ENCODE data around the gene GLRX5.

The GLRX5 gene

GRCh38 chr14:95487669-95488084 is 47.2 kb upstream of the GLRX5 start:
- Histone ChIP-seq H4K20me1 (ENCODE audit: insufficient read depth, low read length) (no peaks in the 10 kb centered on the region), H3K27ac (ENCODE audit: low read length) (no peak overlapping the region), H2AFZ (ENCODE audit: low read depth, low read length) (no peak overlapping the region), H3K9me3 (ENCODE audit: insufficient read depth, low read length, severe bottlenecking) (no peaks in the 10 kb centered on the region), H3K4me3 (ENCODE audit: low read depth in 1 of 2, low read length in 2 of 2) (no peak overlapping the region), H3K79me2 (ENCODE audit: insufficient read depth, low read length) (no peaks in the 10 kb centered on the region), H3K27me3 (ENCODE audit: insufficient read depth, low read length, poor library complexity) (peaks cover 3% of the 10 kb centered on the region), H3K36me3 (ENCODE audit: insufficient read depth, low read length) (no peaks in the 10 kb centered on the region), H3K4me2 (ENCODE audit: insufficient read depth, low read length) (no peak overlapping the region), H3K9ac (ENCODE audit: low read depth, low read length) (no peak overlapping the region), H3K4me1 (ENCODE audit: insufficient read depth, low read length) (no peaks in the 10 kb centered on the region)
- TF ChIP-seq CTCF (IDR thresholded peaks at IDR 0.05; ENCODE audit: borderline replicate concordance, extremely low read depth, low read length, poor library complexity, severe bottlenecking) (no peak), EZH2 (IDR thresholded peaks at IDR 0.05; ENCODE audit: borderline replicate concordance, low read depth, low read length, severe bottlenecking) (no peak)
- ATAC-seq (ENCODE audit: insufficient read depth, low read depth) (no peak), DNase-seq (no peak)

- no peak for ATAC-seq (ENCODE audit: insufficient read depth, low read depth)
- Histone ChIP-seq H2AFZ (ENCODE audit: low read depth, low read length) (no peak overlapping the region), H3K4me2 (ENCODE audit: insufficient read depth, low read length) (no peak overlapping the region), H3K36me3 (ENCODE audit: insufficient read depth, low read length) (no peaks in the 10 kb centered on the region), H3K27ac (ENCODE audit: low read length) (no peak overlapping the region), H3K4me1 (ENCODE audit: insufficient read depth, low read length) (no peaks in the 10 kb centered on the region), H4K20me1 (ENCODE audit: insufficient read depth, low read length) (no peaks in the 10 kb centered on the region), H3K4me3 (ENCODE audit: low read depth in 1 of 2, low read length in 2 of 2) (no peak overlapping the region), H3K79me2 (ENCODE audit: insufficient read depth, low read length) (no peaks in the 10 kb centered on the region), H3K9me3 (ENCODE audit: insufficient read depth, low read length, severe bottlenecking) (no peaks in the 10 kb centered on the region), H3K9ac (ENCODE audit: low read depth, low read length) (no peak overlapping the region), H3K27me3 (ENCODE audit: insufficient read depth, low read length, poor library complexity) (peaks cover 3% of the 10 kb centered on the region)
- no peak for TF ChIP-seq EZH2 (IDR thresholded peaks at IDR 0.05; ENCODE audit: borderline replicate concordance, low read depth, low read length, severe bottlenecking)
- TF ChIP-seq CTCF (IDR thresholded peaks at IDR 0.05; ENCODE audit: borderline replicate concordance, extremely low read depth, low read length, poor library complexity, severe bottlenecking): no peak
- DNase-seq: no peak
Measured at GRCh38 chr14:95488376-95489213, 46.3 kb upstream of the GLRX5 start.

- Histone ChIP-seq H3K4me2 (ENCODE audit: insufficient read depth, low read length) (no peak overlapping the region), H3K79me2 (ENCODE audit: insufficient read depth, low read length) (no peaks in the 10 kb centered on the region), H3K36me3 (ENCODE audit: insufficient read depth, low read length) (no peaks in the 10 kb centered on the region), H3K27me3 (ENCODE audit: insufficient read depth, low read length, poor library complexity) (peaks cover 3% of the 10 kb centered on the region), H3K9ac (ENCODE audit: low read depth, low read length) (no peak overlapping the region), H3K4me3 (ENCODE audit: low read depth in 1 of 2, low read length in 2 of 2) (no peak overlapping the region), H3K27ac (ENCODE audit: low read length) (no peak overlapping the region), H2AFZ (ENCODE audit: low read depth, low read length) (no peak overlapping the region), H3K9me3 (ENCODE audit: insufficient read depth, low read length, severe bottlenecking) (no peaks in the 10 kb centered on the region), H3K4me1 (ENCODE audit: insufficient read depth, low read length) (no peaks in the 10 kb centered on the region), H4K20me1 (ENCODE audit: insufficient read depth, low read length) (no peaks in the 10 kb centered on the region)
- TF ChIP-seq CTCF (IDR thresholded peaks at IDR 0.05; ENCODE audit: borderline replicate concordance, extremely low read depth, low read length, poor library complexity, severe bottlenecking) (no peak), EZH2 (IDR thresholded peaks at IDR 0.05; ENCODE audit: borderline replicate concordance, low read depth, low read length, severe bottlenecking) (no peak)
- DNase-seq (no peak), ATAC-seq (ENCODE audit: insufficient read depth, low read depth) (no peak)
Measured at GRCh38 chr14:95489214-95490137, 45.4 kb upstream of the GLRX5 start.
